Mucosa of gallbladder (tissue), 1 donor: ENCODE measurements around the gene TUFM. TPM values are rescaled to one million over a fixed set of nuclear protein-coding genes. Genes with fewer than 3 reads are reported as not detected.

Experiments used
- total RNA-seq: library from RNA; stranded (reverse); gene quantifications from one replicate; pipeline ENCODE4 v1.2.1, GENCODE V29; 2021
- donor health status: DM: no; HTN: no; CAD: no.

TUFM gene
- total RNA-seq, 1 donor from 2014 or later = 163 TPM

Other genes starting within 250 kb of the TUFM start
- 1.1 TPM for gene SULT1A2, start 249.3 kb downstream of the TUFM start, total RNA-seq
- gene SULT1A1, start 236.3 kb downstream of the TUFM start, total RNA-seq = 23.2 TPM
- not detected for gene NPIPB8, start 208.3 kb downstream of the TUFM start, total RNA-seq
- 381 TPM for gene EIF3C, start 134.9 kb downstream of the TUFM start, total RNA-seq
- not detected for gene NPIPB9, start 94.6 kb downstream of the TUFM start, total RNA-seq
- gene ATXN2L, start 23.3 kb downstream of the TUFM start, total RNA-seq = 113 TPM
- 88.1 TPM for gene SH2B1, start 17.5 kb upstream of the TUFM start, total RNA-seq
- 0.83 TPM for gene ATP2A1, start 32.1 kb upstream of the TUFM start, total RNA-seq
- 35.1 TPM for gene RABEP2, start 78.9 kb upstream of the TUFM start, total RNA-seq
- 1.4 TPM for gene CD19, start 85.6 kb upstream of the TUFM start, total RNA-seq
- gene NFATC2IP, start 104.6 kb upstream of the TUFM start, total RNA-seq = 39.2 TPM
- 39.8 TPM for gene SPNS1, start 128.4 kb upstream of the TUFM start, total RNA-seq
- gene LAT, start 138.7 kb upstream of the TUFM start, total RNA-seq = 14.3 TPM